GM10847 (cell line): Measurements from ENCODE around the gene XPOT.

Source experiments
- POLR2A ChIP-seq: IDR thresholded peaks from 2 replicates; pipeline ENCODE4 v1.6.1; 2011; ENCODE audit not compliant: insufficient read length; ENCODE audit errors: extremely low read depth

The XPOT gene

GRCh38 chr12:64457032-64457431 is 52.8 kb downstream of the XPOT start:
- no peak for TF ChIP-seq POLR2A

GRCh38 chr12:64457466-64457865 is 53.3 kb downstream of the XPOT start:
- no peak for TF ChIP-seq POLR2A

- no peak for TF ChIP-seq POLR2A
Measured at GRCh38 chr12:64457923-64458322, 53.7 kb downstream of the XPOT start.

- no peak for TF ChIP-seq POLR2A
Measured at GRCh38 chr12:64459394-64459891, 55.3 kb downstream of the XPOT start.

- no peak for TF ChIP-seq POLR2A
Measured at GRCh38 chr12:64461634-64462414, 57.6 kb downstream of the XPOT start.

- TF ChIP-seq POLR2A = no peak
Measured at GRCh38 chr12:64466178-64466577, 62.0 kb downstream of the XPOT start.

- no peak for TF ChIP-seq POLR2A
Measured at GRCh38 chr12:64468966-64469365, 64.8 kb downstream of the XPOT start.

- no peak for TF ChIP-seq POLR2A
Measured at GRCh38 chr12:64469455-64470142, 65.4 kb downstream of the XPOT start.

- TF ChIP-seq POLR2A = no peak
Measured at GRCh38 chr12:64470495-64470894, 66.3 kb downstream of the XPOT start.

GRCh38 chr12:64473176-64473575 is 69.0 kb downstream of the XPOT start:
- TF ChIP-seq POLR2A = no peak

GRCh38 chr12:64475518-64475917 is 71.3 kb downstream of the XPOT start:
- no peak for TF ChIP-seq POLR2A

- TF ChIP-seq POLR2A = no peak
Measured at GRCh38 chr12:64476844-64477243, 72.7 kb downstream of the XPOT start.

GRCh38 chr12:64478661-64479060 is 74.5 kb downstream of the XPOT start:
- TF ChIP-seq POLR2A = no peak

GRCh38 chr12:64480148-64480547 is 76.0 kb downstream of the XPOT start:
- no peak for TF ChIP-seq POLR2A

- TF ChIP-seq POLR2A = no peak
Measured at GRCh38 chr12:64486657-64487056, 82.5 kb downstream of the XPOT start.

GRCh38 chr12:64491718-64492117 is 87.5 kb downstream of the XPOT start:
- TF ChIP-seq POLR2A = no peak
